A549 (cell line): ENCODE measurements around the gene MRPS5. TPM values are rescaled to one million over a fixed set of nuclear protein-coding genes. Genes with fewer than 3 reads are reported as not detected.

Source experiments
- ATAC-seq, 2 experiments: fragments of 200-7000 bp in 1 of 2; fragments of >200 bp in 1 of 2; cut with Nextera tagmentation in 1 of 2; cut with Tn5 transposase in 1 of 2; 3 replicates each; pipeline versions ENCODE4 v1.8.0 to v1.9.1; 2018 to 2020; ENCODE audit warnings: mild to moderate bottlenecking in 1 of 2, moderate library complexity in 1 of 2
- CTCF ChIA-PET: fragments of 300-600 bp; sonication (Branson Sonifier 250); formaldehyde crosslinking; extraction: SDS; loops from one replicate; lab custom pipeline; 2021; ENCODE audit warnings: antibody characterized with exemption, inconsistent platforms; lab: Yijun Ruan, JAX
- POLR2A ChIA-PET: fragments of 350-600 bp; formaldehyde crosslinking; extraction: SDS; loops from one replicate; lab custom pipeline; 2021; ENCODE audit warnings: antibody characterized with exemption, inconsistent platforms; lab: Yijun Ruan, JAX
- DNase-seq, 2 experiments: peaks; one replicate each; pipeline versions ENCODE4 v3.0.0 to v3.0.0-alpha.2; 2011 to 2016; ENCODE audit warnings: low read depth in 1 of 2, low spot score in 1 of 2
- FAIRE-seq: peaks from 2 replicates; lab custom pipeline; 2011; peaks lifted over from hg19 to GRCh38; lab: Jason Lieb, UNC
- H3K27ac ChIP-seq, 2 experiments: fragments of >200 bp; sonication (Bioruptor Twin); formaldehyde crosslinking; 3 replicates each; pipeline ENCODE4 v1.5.1; 2016 to 2017
- H3K4me1 ChIP-seq: fragments of >200 bp; sonication (Bioruptor Twin); formaldehyde crosslinking; 3 replicates; pipeline ENCODE4 v1.6.1; 2016
- H3K4me2 ChIP-seq: fragments of >200 bp; sonication (Bioruptor Twin); formaldehyde crosslinking; 3 replicates; pipeline ENCODE4 v1.6.1; 2016
- H3K4me3 ChIP-seq: fragments of >200 bp; sonication (Bioruptor Twin); formaldehyde crosslinking; 3 replicates; pipeline ENCODE4 v1.5.1; 2016
- H3K9me3 ChIP-seq: fragments of >200 bp; sonication (Bioruptor Twin); formaldehyde crosslinking; 3 replicates; pipeline ENCODE4 v1.6.1; 2016
- ATOH8 ChIP-seq: fragments of 250-450 bp; sonication (Bioruptor Pico); IDR thresholded peaks from 2 replicates; pipeline ENCODE4 v1.5.0; 2020; ENCODE audit warnings: low read depth, mild to moderate bottlenecking, moderate library complexity
- BCL3 ChIP-seq: fragments of >200 bp; sonication (Bioruptor Twin); formaldehyde crosslinking; IDR thresholded peaks from 3 replicates; pipeline ENCODE4 v1.6.1; 2016
- CEBPB ChIP-seq, 2 experiments: fragments of >200 bp in 1 of 2; sonication (Bioruptor Twin) in 1 of 2; formaldehyde crosslinking in 1 of 2; IDR thresholded peaks; 2 replicates each; pipeline ENCODE4 v1.6.1; 2012 to 2016
- CHD4 ChIP-seq: fragments of 200-600 bp; sonication (generic); IDR thresholded peaks from 2 replicates; pipeline ENCODE4 v1.6.1; 2016; ENCODE audit warnings: antibody characterized with exemption, mild to moderate bottlenecking, borderline replicate concordance
- CTCF ChIP-seq: fragments of >200 bp; sonication (Bioruptor Twin); formaldehyde crosslinking; IDR thresholded peaks from 3 replicates; pipeline ENCODE4 v1.5.1; 2016
- EHMT2 ChIP-seq: fragments of 200-600 bp; sonication (generic); IDR thresholded peaks from 2 replicates; pipeline ENCODE4 v1.6.1; 2016; ENCODE audit warnings: antibody characterized with exemption, low read depth, mild to moderate bottlenecking, moderate library complexity
- ELK1 ChIP-seq: fragments of 150-350 bp; IDR thresholded peaks from 2 replicates; pipeline ENCODE4 v1.6.1; 2014; ENCODE audit warnings: low read depth, mild to moderate bottlenecking, low read length
- HMGXB4 ChIP-seq: fragments of 250-450 bp; sonication (Bioruptor Pico); IDR thresholded peaks from 2 replicates; pipeline ENCODE4 v1.5.0; 2021; ENCODE audit warnings: mild to moderate bottlenecking, moderate library complexity, borderline replicate concordance
- HOXA7 ChIP-seq: fragments of 250-450 bp; sonication (Bioruptor Pico); IDR thresholded peaks from 2 replicates; pipeline ENCODE4 v1.5.0; 2020; ENCODE audit warnings: mild to moderate bottlenecking, moderate library complexity
- HOXB5 ChIP-seq: fragments of 250-450 bp; sonication (Bioruptor Pico); IDR thresholded peaks from 2 replicates; pipeline ENCODE4 v1.5.0; 2020; ENCODE audit warnings: mild to moderate bottlenecking, moderate library complexity
- JUNB ChIP-seq: fragments of >200 bp; sonication (Bioruptor Twin); formaldehyde crosslinking; IDR thresholded peaks from 2 replicates; pipeline ENCODE4 v1.6.1; 2016
- MAX ChIP-seq: IDR thresholded peaks from 2 replicates; pipeline ENCODE4 v1.6.1; 2012
- MAZ ChIP-seq: fragments of 150-350 bp; IDR thresholded peaks from 2 replicates; pipeline ENCODE4 v1.6.1; 2014; ENCODE audit warnings: antibody characterized with exemption, low read depth, low read length, borderline replicate concordance
- POLR2AphosphoS2 ChIP-seq: conservative IDR thresholded peaks from 2 replicates; pipeline ENCODE4 v1.6.1; 2012; ENCODE audit warnings: low read length, improper control_type of control experiment, inconsistent platforms
- RAD21 ChIP-seq, 2 experiments: fragments of >200 bp in 1 of 2; sonication (Bioruptor Twin) in 1 of 2; formaldehyde crosslinking in 1 of 2; IDR thresholded peaks in 1 of 2; conservative IDR thresholded peaks in 1 of 2; 2 replicates in 1 of 2; 3 replicates in 1 of 2; pipeline ENCODE4 v1.6.1; 2012 to 2018; ENCODE audit warnings: inconsistent platforms in 1 of 2
- RCOR1 ChIP-seq: fragments of 150-350 bp; IDR thresholded peaks from 2 replicates; pipeline ENCODE4 v1.6.1; 2014; ENCODE audit warnings: antibody characterized with exemption, low read length, low read depth
- RFX5 ChIP-seq: fragments of 450-650 bp; IDR thresholded peaks from 2 replicates; pipeline ENCODE4 v1.7.1; 2014; ENCODE audit warnings: antibody characterized with exemption, mild to moderate bottlenecking, moderate library complexity
- RNF2 ChIP-seq: fragments of 200-600 bp; sonication (generic); IDR thresholded peaks from 2 replicates; pipeline ENCODE4 v1.6.1; 2016; ENCODE audit warnings: low read depth, mild to moderate bottlenecking, antibody characterized with exemption, moderate library complexity, borderline replicate concordance
- TP53 ChIP-seq: fragments of 250-450 bp; sonication (Bioruptor Pico); IDR thresholded peaks from 2 replicates; pipeline ENCODE4 v1.5.0; 2021; ENCODE audit warnings: mild to moderate bottlenecking, moderate library complexity
- ZNF302 ChIP-seq: fragments of 250-450 bp; sonication (Bioruptor Pico); IDR thresholded peaks from 2 replicates; pipeline ENCODE4 v1.9.0; 2021; ENCODE audit warnings: inconsistent platforms, mild to moderate bottlenecking, moderate library complexity
- WGBS: methylation state at CpG from one replicate; pipeline ENCODE4 v1.1.6; 2017; ENCODE audit errors: missing lambda C conversion rate; 5-methylcytosine and 5-hydroxymethylcytosine counted together
- polyA plus RNA-seq, 4 experiments: library from polyadenylated mRNA; depleted of rRNA in 3 of 4; stranded (reverse); fragments of >200 nt; fragmentation: RNase III in 1 of 4; extraction: RNeasy Plus Mini Kit Qiagen cat#74134 plus additional on column Dnase treatment in 1 of 4; gene quantifications; 2 replicates in 3 of 4; 3 replicates in 1 of 4; pipeline ENCODE4 v1.2.3, GENCODE V29; 2011 to 2017

MRPS5 gene
- polyA plus RNA-seq, 2 of the 4 experiments (the other 2 are of a cell fraction): 103 to 123 TPM

- Histone ChIP-seq H3K27ac (no peak overlapping the region), H3K4me1 (no peaks in the 10 kb centered on the region), H3K4me2 (no peak overlapping the region), H3K4me3 (no peak overlapping the region), H3K9me3 (no peaks in the 10 kb centered on the region; the same call in 2 of the 3 replicates)
- CTCF ChIA-PET: interaction anchor here (0.6 to 6.1 kb wide), 8 partner anchors 9 to 70 kb away, joined by 3 to 45 read pairs (median 8); partner anchors contain the start of gene MAL
- DNase-seq (no peak), ATAC-seq (no peak), FAIRE-seq (no peak)
- POLR2A ChIA-PET: no interaction called here
- WGBS: 3% methylated on average over 5 of the region's 5 CpGs
- TF ChIP-seq HMGXB4: no peak
- TF ChIP-seq EHMT2: no peak
- no peak for TF ChIP-seq ELK1
- no peak for TF ChIP-seq RNF2
- TF ChIP-seq HOXB5: no peak
- no peak for TF ChIP-seq RCOR1
- TF ChIP-seq CEBPB (IDR thresholded peaks at IDR 0.05): no peak
- TF ChIP-seq MAX: no peak
- TF ChIP-seq ATOH8 (CRISPR knock-in tag): no peak
- TF ChIP-seq ZNF302: no peak
- TF ChIP-seq POLR2AphosphoS2: no peak
- no peak for TF ChIP-seq JUNB
- no peak for TF ChIP-seq HOXA7 (CRISPR knock-in tag)
- TF ChIP-seq CTCF: no peak
- no peak for TF ChIP-seq BCL3
- no peak for TF ChIP-seq CHD4
- TF ChIP-seq RFX5: no peak
- no peak for TF ChIP-seq TP53 (CRISPR knock-in tag)
Observed at GRCh38 chr2:95054016-95054415, 67.6 kb downstream of the MRPS5 start.

- peak in 1 of 2 experiments; percentile 37 for DNase-seq
- WGBS: 2% methylated on average over 11 of the region's 11 CpGs
- no peaks in the 10 kb centered on the region for H3K4me1 ChIP-seq
- no peaks in the 10 kb centered on the region; the same call in 2 of the 3 replicates for H3K9me3 ChIP-seq
- no peak for FAIRE-seq
- POLR2A ChIA-PET: no interaction called here
- CTCF ChIA-PET: interaction anchor here (0.6 to 6.1 kb wide), 10 partner anchors 10 to 70 kb away, joined by 3 to 45 read pairs (median 4); partner anchors contain the start of gene MAL
- peak; percentile 40 to 62; a peak in 3 of 6 replicates for ATAC-seq
- H3K4me3 ChIP-seq: no peak overlapping the region
- no peak overlapping the region for H3K27ac ChIP-seq
- TF ChIP-seq MAZ (no peak), RAD21 (conservative IDR thresholded peaks at IDR 0.05 in 1 of 2, IDR thresholded peaks at IDR 0.05 in 1 of 2) (peak in 1 of 2 experiments; percentile 31; a peak in 2 of 5 replicates)
- no peak overlapping the region for H3K4me2 ChIP-seq
Observed at GRCh38 chr2:95053543-95053942, 68.1 kb downstream of the MRPS5 start.
